ENCODE results near the gene SMARCAL1. TPM values are rescaled to one million over a fixed set of nuclear protein-coding genes. Genes with fewer than 3 reads are reported as not detected.

SMARCAL1 gene
- total and polyA plus RNA-seq, 9 of the 15 experiments (the other 6 are each of a cell fraction or from before 2014, with no cell fraction given) = 8.2 to 27.9 (median 12.4) TPM

- peak in 1 of 2 experiments; percentile 86; a peak in 2 of 4 replicates for TF ChIP-seq BCLAF1 (IDR thresholded peaks at IDR 0.05; ENCODE audit: borderline replicate concordance in 1 of 2, control insufficient read depth in 1 of 2, low read depth in 2 of 2, low read length in 1 of 2)
- no peak for TF ChIP-seq CCAR2 (IDR thresholded peaks at IDR 0.05; ENCODE audit: low read depth, low read length)
- no peak for TF ChIP-seq ID3 (CRISPR knock-in tag; IDR thresholded peaks at IDR 0.05)
- no peak for TF ChIP-seq ID3 (tag; IDR thresholded peaks at IDR 0.05)
- TF ChIP-seq U2AF2 (optimal IDR thresholded peaks at IDR 0.05; ENCODE audit: low read depth, low read length) = no peak
- TF ChIP-seq SREBF2 (CRISPR knock-in tag; IDR thresholded peaks at IDR 0.05) = no peak
- TF ChIP-seq ZNF766 (CRISPR knock-in tag; conservative IDR thresholded peaks at IDR 0.05) = peak; percentile 92
- no peak for TF ChIP-seq JUN (IDR thresholded peaks at IDR 0.05; ENCODE audit: borderline replicate concordance, low read depth, low read length)
- 0 out of 2 replicates have a peak, but pooled peaks have one; percentile 35 for TF ChIP-seq JUN (CRISPR knock-in tag; IDR thresholded peaks at IDR 0.05; ENCODE audit: borderline replicate concordance)
- TF ChIP-seq ZNF655 (CRISPR knock-in tag; IDR thresholded peaks at IDR 0.05) = no peak
- 0 out of 2 replicates have a peak, but pooled peaks have one; percentile 52 for TF ChIP-seq FOXP4 (CRISPR knock-in tag; IDR thresholded peaks at IDR 0.05; ENCODE audit: borderline replicate concordance)
- TF ChIP-seq TCF7L2 (IDR thresholded peaks at IDR 0.05; ENCODE audit: low read depth, low read length) = peak; percentile 85
- peak; percentile 40 for TF ChIP-seq POLR2AphosphoS5 (IDR thresholded peaks at IDR 0.05; ENCODE audit: control insufficient read depth, insufficient read depth, low read depth, low read length)
- TF ChIP-seq GABPB1 (CRISPR knock-in tag; IDR thresholded peaks at IDR 0.05) = peak; percentile 81
- TF ChIP-seq HMBOX1 (IDR thresholded peaks at IDR 0.05) = 0 out of 2 replicates have a peak, but pooled peaks have one; percentile 10
Measured at GRCh38 chr2:216412022-216412999, at the start of gene SMARCAL1 (continued).

Measured in K562 (cell line).